ENCODE data around the gene PGAP1.

The PGAP1 gene

GRCh38 chr2:196963961-196964360 lies 37.5 kb upstream of the PGAP1 start:
- TF ChIP-seq NFIC (IDR thresholded peaks at IDR 0.05), result no peak
- no peak for TF ChIP-seq EP300 (IDR thresholded peaks at IDR 0.05; ENCODE audit: borderline replicate concordance)
- no peak for TF ChIP-seq USF1 (IDR thresholded peaks at IDR 0.05)
- TF ChIP-seq RAD21 (IDR thresholded peaks at IDR 0.05; ENCODE audit: low read depth), result no peak
- TF ChIP-seq TAF1 (IDR thresholded peaks at IDR 0.05; ENCODE audit: low read depth), result no peak
- TF ChIP-seq EGR1 (IDR thresholded peaks at IDR 0.05), result no peak
- no peak for TF ChIP-seq ZBTB7A (IDR thresholded peaks at IDR 0.05; ENCODE audit: low read depth)
- no peak for TF ChIP-seq CEBPB (IDR thresholded peaks at IDR 0.05)
- TF ChIP-seq TEAD4 (IDR thresholded peaks at IDR 0.05), result no peak

GRCh38 chr2:196963043-196963442 lies 36.5 kb upstream of the PGAP1 start:
- TF ChIP-seq FOXM1 (IDR thresholded peaks at IDR 0.05; ENCODE audit: borderline replicate concordance, low read depth), result no peak
- TF ChIP-seq EGR1 (IDR thresholded peaks at IDR 0.05), result no peak
- TF ChIP-seq CEBPB (IDR thresholded peaks at IDR 0.05), result no peak
- TF ChIP-seq TEAD4 (IDR thresholded peaks at IDR 0.05), result no peak
- TF ChIP-seq REST (IDR thresholded peaks at IDR 0.05; ENCODE audit: low read depth), result no peak
- TF ChIP-seq MAX (IDR thresholded peaks at IDR 0.05), result no peak
- TF ChIP-seq YY1 (IDR thresholded peaks at IDR 0.05; ENCODE audit: low read depth), result no peak
- TF ChIP-seq TCF12 (IDR thresholded peaks at IDR 0.05; ENCODE audit: low read depth), result no peak
- no peak for TF ChIP-seq EP300 (IDR thresholded peaks at IDR 0.05; ENCODE audit: borderline replicate concordance)
- TF ChIP-seq NFIC (IDR thresholded peaks at IDR 0.05), result no peak
- no peak for TF ChIP-seq TAF1 (IDR thresholded peaks at IDR 0.05; ENCODE audit: low read depth)
- no peak for TF ChIP-seq USF1 (IDR thresholded peaks at IDR 0.05)
- no peak for TF ChIP-seq RAD21 (IDR thresholded peaks at IDR 0.05; ENCODE audit: low read depth)
- no peak for TF ChIP-seq ZBTB7A (IDR thresholded peaks at IDR 0.05; ENCODE audit: low read depth)
- no peak for TF ChIP-seq CREB1 (IDR thresholded peaks at IDR 0.05; ENCODE audit: low read depth)

- TF ChIP-seq EP300 (IDR thresholded peaks at IDR 0.05; ENCODE audit: borderline replicate concordance) (no peak), CREB1 (IDR thresholded peaks at IDR 0.05; ENCODE audit: low read depth) (no peak), TCF12 (IDR thresholded peaks at IDR 0.05; ENCODE audit: low read depth) (no peak), REST (IDR thresholded peaks at IDR 0.05; ENCODE audit: low read depth) (no peak), FOXM1 (IDR thresholded peaks at IDR 0.05; ENCODE audit: borderline replicate concordance, low read depth) (no peak), TEAD4 (IDR thresholded peaks at IDR 0.05) (no peak), CEBPB (IDR thresholded peaks at IDR 0.05) (no peak), TAF1 (IDR thresholded peaks at IDR 0.05; ENCODE audit: low read depth) (no peak), RAD21 (IDR thresholded peaks at IDR 0.05; ENCODE audit: low read depth) (no peak), ZBTB7A (IDR thresholded peaks at IDR 0.05; ENCODE audit: low read depth) (no peak), USF1 (IDR thresholded peaks at IDR 0.05) (no peak), MAX (IDR thresholded peaks at IDR 0.05) (no peak), EGR1 (IDR thresholded peaks at IDR 0.05) (no peak)
Measured at GRCh38 chr2:196962325-196962724, 35.8 kb upstream of the PGAP1 start.

- TF ChIP-seq TCF12 (IDR thresholded peaks at IDR 0.05; ENCODE audit: low read depth) (no peak), EP300 (IDR thresholded peaks at IDR 0.05; ENCODE audit: borderline replicate concordance) (no peak), ZBTB7A (IDR thresholded peaks at IDR 0.05; ENCODE audit: low read depth) (no peak), CEBPB (IDR thresholded peaks at IDR 0.05) (no peak), REST (IDR thresholded peaks at IDR 0.05; ENCODE audit: low read depth) (no peak), TAF1 (IDR thresholded peaks at IDR 0.05; ENCODE audit: low read depth) (no peak), MAX (IDR thresholded peaks at IDR 0.05) (no peak), TEAD4 (IDR thresholded peaks at IDR 0.05) (no peak), YY1 (IDR thresholded peaks at IDR 0.05; ENCODE audit: low read depth) (no peak), RAD21 (IDR thresholded peaks at IDR 0.05; ENCODE audit: low read depth) (no peak), USF1 (IDR thresholded peaks at IDR 0.05) (no peak)
Measured at GRCh38 chr2:196961889-196962288, 35.4 kb upstream of the PGAP1 start.

All from Ishikawa (cell line).